ENCODE data around the gene RNFT2.

The RNFT2 gene

DNA sequence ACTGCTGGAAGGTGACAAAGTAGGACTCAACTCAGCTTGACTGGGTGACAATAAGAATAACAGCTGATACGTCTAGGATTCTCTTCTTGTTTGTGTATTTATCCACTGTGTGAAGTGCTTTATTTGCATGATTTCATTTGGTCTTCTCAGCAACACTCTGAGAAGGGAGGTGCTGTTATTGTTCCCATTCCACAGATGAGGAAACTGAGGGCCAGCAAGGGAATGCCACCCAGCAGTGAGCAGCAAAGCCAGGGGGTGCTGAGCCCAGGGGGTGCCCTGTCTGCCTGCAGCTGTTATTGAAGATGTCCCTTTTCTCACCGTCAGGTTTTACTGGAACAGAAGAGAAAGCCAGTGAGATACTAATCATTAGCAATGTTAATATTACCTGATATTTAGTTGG, 62.8 kb downstream of the RNFT2 start:
- Histone ChIP-seq H3K4me3 (ENCODE audit: low read depth, low read length) (no peak overlapping the region), H3K9me3 (ENCODE audit: severe bottlenecking) (no peaks in the 10 kb centered on the region), H3K27ac (no peak overlapping the region), H3K36me3 (peaks cover 14% of the 10 kb centered on the region; the same call in 1 of the 2 replicates), H3K27me3 (ENCODE audit: insufficient read depth, low read depth, severe bottlenecking) (no peaks in the 10 kb centered on the region)
- DNase-seq = no peak
- no peak for TF ChIP-seq CTCF (IDR thresholded peaks at IDR 0.05; ENCODE audit: low read depth, low read length)

GRCh38 chr12:116802018-116802417, 63.9 kb downstream of the RNFT2 start:
- no peak for DNase-seq
- H3K4me3 ChIP-seq (ENCODE audit: low read depth, low read length) = no peak overlapping the region
- no peaks in the 10 kb centered on the region for H3K9me3 ChIP-seq (ENCODE audit: severe bottlenecking)
- no peak for TF ChIP-seq CTCF (IDR thresholded peaks at IDR 0.05; ENCODE audit: low read depth, low read length)
- no peaks in the 10 kb centered on the region for H3K27me3 ChIP-seq (ENCODE audit: insufficient read depth, low read depth, severe bottlenecking)
- H3K27ac ChIP-seq = no peak overlapping the region
- H3K36me3 ChIP-seq = peaks cover 14% of the 10 kb centered on the region; the same call in 1 of the 2 replicates

- DNase-seq = no peak
- Histone ChIP-seq H3K27me3 (ENCODE audit: insufficient read depth, low read depth, severe bottlenecking) (no peaks in the 10 kb centered on the region), H3K27ac (no peak overlapping the region), H3K36me3 (peaks cover 14% of the 10 kb centered on the region; the same call in 1 of the 2 replicates), H3K9me3 (ENCODE audit: severe bottlenecking) (no peaks in the 10 kb centered on the region), H3K4me3 (ENCODE audit: low read depth, low read length) (no peak overlapping the region)
- no peak for TF ChIP-seq CTCF (IDR thresholded peaks at IDR 0.05; ENCODE audit: low read depth, low read length)
These were observed 65.1 kb downstream of the RNFT2 start for GRCh38 chr12:116803013-116803736.

GRCh38 chr12:116804051-116804450, 65.9 kb downstream of the RNFT2 start:
- H3K27ac ChIP-seq = no peak overlapping the region
- no peak for DNase-seq
- H3K9me3 ChIP-seq (ENCODE audit: severe bottlenecking) = no peaks in the 10 kb centered on the region
- TF ChIP-seq CTCF (IDR thresholded peaks at IDR 0.05; ENCODE audit: low read depth, low read length) = no peak
- peaks cover 5% of the 10 kb centered on the region; the same call in 1 of the 2 replicates for H3K36me3 ChIP-seq
- no peak overlapping the region for H3K4me3 ChIP-seq (ENCODE audit: low read depth, low read length)
- no peaks in the 10 kb centered on the region for H3K27me3 ChIP-seq (ENCODE audit: insufficient read depth, low read depth, severe bottlenecking)

DNA sequence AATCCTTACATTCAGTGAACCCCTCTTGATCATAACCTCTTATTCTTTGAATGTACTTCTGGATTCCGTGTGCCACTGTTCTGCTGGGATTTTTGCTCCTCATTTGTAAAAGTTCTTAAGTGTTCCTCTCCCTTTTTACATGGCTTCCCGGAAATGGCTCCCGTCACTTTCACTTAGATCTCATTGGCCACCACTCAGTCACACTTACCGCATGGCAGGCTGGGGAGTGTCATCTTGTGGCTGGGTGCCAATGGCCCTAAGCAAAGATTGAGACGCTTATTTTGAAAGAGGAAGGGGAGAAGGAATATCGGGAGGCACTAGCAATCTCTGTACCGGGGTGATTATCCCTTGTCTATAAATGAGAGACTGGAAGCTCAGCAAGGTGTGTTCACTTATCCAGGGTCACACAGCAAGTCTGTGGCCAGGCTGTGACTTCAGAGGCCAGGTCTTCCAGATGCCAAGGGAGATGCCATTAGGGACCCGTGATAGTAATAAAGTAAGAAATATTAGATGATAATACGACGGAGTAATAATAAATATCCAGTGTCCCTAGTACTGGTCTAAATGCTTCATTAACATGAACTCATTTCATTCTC, 68.8 kb downstream of the RNFT2 start:
- DNase-seq = no peak
- no peak overlapping the region for H3K4me3 ChIP-seq (ENCODE audit: low read depth, low read length)
- TF ChIP-seq CTCF (IDR thresholded peaks at IDR 0.05; ENCODE audit: low read depth, low read length) = no peak
- H3K27me3 ChIP-seq (ENCODE audit: insufficient read depth, low read depth, severe bottlenecking) = no peaks in the 10 kb centered on the region
- no peak overlapping the region for H3K27ac ChIP-seq
- H3K9me3 ChIP-seq (ENCODE audit: severe bottlenecking) = no peaks in the 10 kb centered on the region
- no peaks in the 10 kb centered on the region; the same call in 1 of the 2 replicates for H3K36me3 ChIP-seq
